Aorta (tissue), 5 donors: ENCODE data around the gene CT45A10. TPM values are rescaled to one million over a fixed set of nuclear protein-coding genes. Genes with fewer than 3 reads are reported as not detected.
"Not testable (repeated sequence)": the region's sequence is repeated elsewhere in the genome, so short reads cannot be mapped to it uniquely, and the experiment has no call there.

Source experiments
- ATAC-seq: fragments of 200-7000 bp; cut with Tn5 transposase; one replicate; pipeline ENCODE4 v1.9.1; 2022; ENCODE audit warnings: moderate library complexity; ENCODE audit not compliant: low FRiP score
- DNase-seq, 2 donors: peaks; one replicate each; pipeline ENCODE4 v3.0.0-alpha.2; 2020
- H3K27ac ChIP-seq, 2 donors: one replicate each; pipeline ENCODE4 v1.5.1; 2013; ENCODE audit warnings: low read length in 2 of 2, mild to moderate bottlenecking in 2 of 2, moderate library complexity in 2 of 2, control low read depth in 1 of 2, inconsistent platforms in 1 of 2, low read depth in 1 of 2
- H3K27me3 ChIP-seq, 2 donors: one replicate each; pipeline ENCODE4 v1.6.1; 2013; ENCODE audit warnings: control low read depth in 1 of 2, low read length in 1 of 2, mild to moderate bottlenecking in 1 of 2, moderate library complexity in 1 of 2; ENCODE audit not compliant: insufficient read depth in 2 of 2, control insufficient read depth in 1 of 2
- H3K36me3 ChIP-seq, 2 donors: one replicate each; pipeline ENCODE4 v1.6.1; 2013; ENCODE audit warnings: control low read depth in 1 of 2, low read length in 1 of 2, mild to moderate bottlenecking in 1 of 2; ENCODE audit not compliant: insufficient read depth in 2 of 2, control insufficient read depth in 1 of 2
- H3K4me1 ChIP-seq, 2 donors: one replicate each; pipeline ENCODE4 v1.6.1; 2013; ENCODE audit warnings: low read length in 2 of 2, control low read depth in 1 of 2, mild to moderate bottlenecking in 1 of 2, moderate library complexity in 1 of 2; ENCODE audit not compliant: insufficient read depth in 2 of 2, control insufficient read depth in 1 of 2
- H3K4me3 ChIP-seq, 2 donors: one replicate each; pipeline ENCODE4 v1.5.1; 2013; ENCODE audit warnings: low read length in 2 of 2, control low read depth in 1 of 2, mild to moderate bottlenecking in 1 of 2
- H3K9me3 ChIP-seq: one replicate; pipeline ENCODE4 v1.6.1; 2013; ENCODE audit warnings: mild to moderate bottlenecking, low read length; ENCODE audit not compliant: control insufficient read depth
- WGBS, 2 donors: extraction: QIAGEN DNeasy Blood & Tissue Kit; methylation state at CpG; one replicate each; pipeline ENCODE4 v1.1.7; 2013; 5-methylcytosine and 5-hydroxymethylcytosine counted together
- intact Hi-C, 2 donors: fragments of 100-400 bp; cut with DNase I; formaldehyde crosslinking; loops; one replicate each; pipeline versions ENCODE4 v1.14.2 to v1.15.0; 2022
- polyA plus RNA-seq, 2 donors: library from polyadenylated mRNA; stranded (reverse); fragments of 200-250 nt; gene quantifications; one replicate each; pipeline ENCODE4 v1.2.3, GENCODE V29; 2013
- total RNA-seq, 2 donors: library from RNA; stranded (reverse); fragmentation: NEBNext Ultra II Directional; extraction: Animal tissue kit (Norgen Biotek cat#: 25700); gene quantifications; one replicate each; pipeline ENCODE4 v1.2.1, GENCODE V29; 2021
- donor health status: healthy with polysubstance abuse.
- donor health status: Bipolar disorder and iron deficiency.
- donor health status: DM: no; HTN: no; CAD: no.
- donor health status: DM: no; HTN: no; CAD: no.
- donor health status: DM: yes; HTN: yes; CAD: no.

Gene CT45A10
- total and polyA plus RNA-seq, 4 donors, result not detected

DNA sequence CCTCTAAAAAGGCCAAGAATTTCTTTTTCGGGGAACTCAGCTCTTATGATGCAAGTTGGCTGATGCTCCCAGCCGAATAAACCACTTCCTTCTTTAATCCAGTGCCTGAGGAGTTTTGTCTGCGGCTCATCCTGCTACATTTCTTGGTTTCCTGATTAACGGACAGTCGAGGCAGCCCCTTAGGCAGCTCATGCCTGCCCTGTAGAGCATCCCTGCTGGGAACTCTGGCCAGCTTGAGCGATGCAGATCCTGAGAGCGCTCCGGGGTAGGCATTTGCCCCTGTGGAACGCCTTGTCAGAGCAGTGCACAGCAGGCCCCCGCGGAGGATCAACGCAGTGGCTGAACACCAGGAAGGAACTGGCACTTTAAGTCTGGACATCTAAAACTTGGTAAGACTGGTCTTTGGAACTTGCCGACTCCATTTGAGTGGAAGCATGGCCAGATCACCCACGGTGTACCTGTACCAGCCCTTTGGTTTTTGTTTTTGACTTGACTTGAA is 3.1 kb downstream of the CT45A10 start:
- peak in 1 of 2 donors; percentile 33 for DNase-seq
- no peak for ATAC-seq
- Histone ChIP-seq H3K4me3 (no peak overlapping the region), H3K27me3 (no peaks in the 10 kb centered on the region), H3K4me1 (no peaks in the 10 kb centered on the region), H3K36me3 (no peaks in the 10 kb centered on the region), H3K9me3 (no peaks in the 10 kb centered on the region), H3K27ac (no peak overlapping the region)
- 86 to 89% methylated on average over 14 of the region's 14 CpGs for WGBS, 2 donors
- intact Hi-C loops, result no loop called here

DNA sequence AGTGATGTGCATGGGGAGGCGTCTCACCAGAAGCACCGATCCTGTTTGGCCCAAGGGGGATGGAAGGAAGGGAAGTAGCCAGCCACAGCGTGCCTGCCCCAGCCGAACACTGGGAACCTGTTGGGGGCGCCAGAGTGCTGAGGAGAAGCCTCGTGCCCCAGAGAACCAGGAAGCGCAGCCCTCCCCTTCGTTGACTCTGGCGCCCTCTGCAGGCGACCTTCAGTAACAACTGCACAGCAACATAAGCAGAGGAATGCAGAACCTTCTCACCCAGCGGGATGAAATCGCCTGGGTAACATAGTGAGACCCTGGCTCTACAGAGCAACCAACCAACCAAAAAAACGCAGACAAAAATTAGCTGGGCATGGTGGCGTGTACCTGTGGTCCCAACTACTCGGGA is 4.3 kb downstream of the CT45A10 start:
- peak in 1 of 2 donors; percentile 49 for DNase-seq
- H3K36me3 ChIP-seq, H3K4me1 ChIP-seq, H3K4me3 ChIP-seq, intact Hi-C loops, H3K27ac ChIP-seq, ATAC-seq, H3K27me3 ChIP-seq, H3K9me3 ChIP-seq: not testable (repeated sequence)
- WGBS, 2 donors, result 76 to 77% methylated on average over 12 to 14 of the region's 15 CpGs

- ATAC-seq, H3K27ac ChIP-seq, H3K9me3 ChIP-seq, H3K27me3 ChIP-seq, H3K4me1 ChIP-seq, H3K4me3 ChIP-seq, H3K36me3 ChIP-seq, intact Hi-C loops: not testable (repeated sequence)
- peak in 1 of 2 donors; percentile 59 for DNase-seq
- 86 to 93% methylated on average over 10 of the region's 18 CpGs for WGBS, 2 donors
Observed at GRCh38 chrX:135888230-135888629, 5.0 kb downstream of the CT45A10 start.

GRCh38 chrX:135882741-135883140 is 10.5 kb downstream of the CT45A10 start:
- H3K4me3 ChIP-seq, H3K27me3 ChIP-seq, ATAC-seq, DNase-seq, H3K36me3 ChIP-seq, H3K27ac ChIP-seq, intact Hi-C loops, H3K4me1 ChIP-seq, H3K9me3 ChIP-seq: not testable (repeated sequence)
- 51 to 65% methylated on average over 4 of the region's 5 CpGs for WGBS, 2 donors

DNA sequence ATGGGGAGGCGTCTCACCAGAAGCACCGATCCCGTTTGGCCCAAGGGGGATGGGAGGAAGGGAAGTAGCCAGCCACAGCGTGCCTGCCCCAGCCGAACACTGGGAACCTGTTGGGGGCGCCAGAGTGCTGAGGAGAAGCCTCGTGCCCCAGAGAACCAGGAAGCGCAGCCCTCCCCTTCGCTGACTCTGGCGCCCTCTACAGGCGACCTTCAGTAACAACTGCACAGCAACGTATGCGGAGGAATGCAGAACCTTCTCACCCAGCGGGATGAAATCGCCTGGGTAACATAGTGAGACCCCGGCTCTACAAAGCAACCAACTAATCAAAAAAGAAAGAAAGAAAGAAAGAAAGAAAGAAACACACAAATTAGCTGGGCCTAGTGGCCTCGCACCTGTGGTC is 21.5 kb downstream of the CT45A10 start, which contains the start of gene CT45A9:
TSS of gene CT45A9 (minus strand) at position 101 of the 400 bp plus-strand sequence. CDS start 3,751 bp downstream, outside the sequence.
- WGBS, 2 donors, result no CpG with 5 or more reads among the region's 17 CpGs
- H3K36me3 ChIP-seq, ATAC-seq, H3K4me3 ChIP-seq, H3K27ac ChIP-seq, H3K27me3 ChIP-seq, intact Hi-C loops, H3K9me3 ChIP-seq, DNase-seq, H3K4me1 ChIP-seq: not testable (repeated sequence)

- DNase-seq, H3K27ac ChIP-seq, H3K4me3 ChIP-seq, H3K4me1 ChIP-seq, ATAC-seq, H3K9me3 ChIP-seq, intact Hi-C loops, H3K36me3 ChIP-seq, H3K27me3 ChIP-seq: not testable (repeated sequence)
- WGBS, 2 donors, result no CpG with 5 or more reads among the region's 17 CpGs
Observed at GRCh38 chrX:135854438-135854837, 38.8 kb downstream of the CT45A10 start, which contains the start of gene CT45A8. Gene CT45A8, minus strand, starts transcription at chrX:135854538. Its CDS starts 3,755 bp downstream, at chrX:135850783.

GRCh38 chrX:135837180-135837579 is 56.1 kb downstream of the CT45A10 start, which contains the start of gene CT45A7:
Gene CT45A7, minus strand, starts transcription at chrX:135837280. Its CDS starts 3,747 bp downstream, at chrX:135833533.
- H3K27me3 ChIP-seq, H3K27ac ChIP-seq, H3K4me3 ChIP-seq, ATAC-seq, H3K4me1 ChIP-seq, intact Hi-C loops, DNase-seq, H3K36me3 ChIP-seq, H3K9me3 ChIP-seq: not testable (repeated sequence)
- WGBS, 2 donors, result no CpG with 5 or more reads among the region's 17 CpGs

Other genes with a start within 250 kb of the CT45A10 start
- gene CT45A1, start 179.8 kb downstream of the CT45A10 start, total RNA-seq, result not detected
- gene CT45A1, start 179.8 kb downstream of the CT45A10 start, polyA plus RNA-seq, result not detected
- gene CT45A3, start 125.3 kb downstream of the CT45A10 start, total RNA-seq, result not detected
- not detected for gene CT45A3, start 125.3 kb downstream of the CT45A10 start, polyA plus RNA-seq
- not detected for gene CT45A5, start 107.9 kb downstream of the CT45A10 start, total RNA-seq
- gene CT45A5, start 107.9 kb downstream of the CT45A10 start, polyA plus RNA-seq, result not detected
- not detected for gene CT45A6, start 90.7 kb downstream of the CT45A10 start, total RNA-seq
- gene CT45A6, start 90.7 kb downstream of the CT45A10 start, polyA plus RNA-seq, result not detected
- not detected for gene CT45A2, start 73.4 kb downstream of the CT45A10 start, total RNA-seq
- not detected for gene CT45A2, start 73.4 kb downstream of the CT45A10 start, polyA plus RNA-seq
- gene CT45A7, start 56.2 kb downstream of the CT45A10 start, total RNA-seq, result not detected
- gene CT45A7, start 56.2 kb downstream of the CT45A10 start, polyA plus RNA-seq, result not detected
- not detected for gene CT45A8, start 38.9 kb downstream of the CT45A10 start, total RNA-seq
- gene CT45A8, start 38.9 kb downstream of the CT45A10 start, polyA plus RNA-seq, result not detected
- gene CT45A9, start 21.6 kb downstream of the CT45A10 start, total RNA-seq, result not detected
- not detected for gene CT45A9, start 21.6 kb downstream of the CT45A10 start, polyA plus RNA-seq
- gene SAGE1, start 272 bp upstream of the CT45A10 start, total RNA-seq, result not detected
- gene SAGE1, start 272 bp upstream of the CT45A10 start, polyA plus RNA-seq, result not detected
- gene MMGT1, start 80.5 kb upstream of the CT45A10 start, total RNA-seq, result 10 to 100 TPM; 27.8 to 33.1 TPM
- 10 to 100 TPM; 19.3 to 25.3 TPM for gene MMGT1, start 80.5 kb upstream of the CT45A10 start, polyA plus RNA-seq
- 10 to 100 TPM; 14.7 to 17.2 TPM for gene SLC9A6, start 92.0 kb upstream of the CT45A10 start, total RNA-seq
- 10 to 100 TPM in 1 of 2 donors, 1 to 10 TPM in 1; 7.0 to 16.7 TPM for gene SLC9A6, start 92.0 kb upstream of the CT45A10 start, polyA plus RNA-seq